ENCODE results near the gene BUB1B. TPM values are rescaled to one million over a fixed set of nuclear protein-coding genes. Genes with fewer than 3 reads are reported as not detected.
"Not testable (repeated sequence)": the region's sequence is repeated elsewhere in the genome, so short reads cannot be mapped to it uniquely, and the experiment has no call there.

BUB1B gene
- total and polyA plus RNA-seq, 9 donors, result 10.8 to 20.7 (median 13.5) TPM

- H3K9me3 ChIP-seq (replicated peaks; ENCODE audit: control insufficient read depth, low read depth, low read length), result no peaks in the 10 kb centered on the region
- no peak overlapping the region for H3K27ac ChIP-seq (ENCODE audit: low read length)
- no peak for DNase-seq
- peaks cover 5% of the 10 kb centered on the region for H3K4me1 ChIP-seq (ENCODE audit: control insufficient read depth, insufficient read depth, low read length)
- H3K27me3 ChIP-seq (ENCODE audit: control insufficient read depth, insufficient read depth, low read length), result no peaks in the 10 kb centered on the region
- H3K36me3 ChIP-seq (ENCODE audit: control insufficient read depth, insufficient read depth, low read length), result no peaks in the 10 kb centered on the region
- 36% methylated on average over 4 of the region's 5 CpGs for WGBS (ENCODE audit: insufficient coverage)
- H3K4me3 ChIP-seq (ENCODE audit: low read length), result no peak overlapping the region
Observed at GRCh38 chr15:40155270-40155910, 5.5 kb upstream of the BUB1B start.

GRCh38 chr15:40157778-40158447 is 3.0 kb upstream of the BUB1B start:
- Histone ChIP-seq H3K9me3 (replicated peaks; ENCODE audit: control insufficient read depth, low read depth, low read length) (no peaks in the 10 kb centered on the region), H3K4me1 (ENCODE audit: control insufficient read depth, insufficient read depth, low read length) (peaks cover 9% of the 10 kb centered on the region), H3K36me3 (ENCODE audit: control insufficient read depth, insufficient read depth, low read length) (no peaks in the 10 kb centered on the region), H3K4me3 (ENCODE audit: low read length) (no peak overlapping the region), H3K27me3 (ENCODE audit: control insufficient read depth, insufficient read depth, low read length) (no peaks in the 10 kb centered on the region), H3K27ac (ENCODE audit: low read length) (no peak overlapping the region)
- DNase-seq, result no peak
- 70% methylated on average over 6 of the region's 7 CpGs for whole genome bisulfite sequencing (ENCODE audit: insufficient coverage)

GRCh38 chr15:40160021-40160420 is 848 bp upstream of the BUB1B start:
- H3K27me3 ChIP-seq (ENCODE audit: control insufficient read depth, insufficient read depth, low read length), result no peaks in the 10 kb centered on the region
- H3K9me3 ChIP-seq (replicated peaks; ENCODE audit: control insufficient read depth, low read depth, low read length), result no peaks in the 10 kb centered on the region
- peaks cover 9% of the 10 kb centered on the region for H3K4me1 ChIP-seq (ENCODE audit: control insufficient read depth, insufficient read depth, low read length)
- no peak for DNase-seq
- no peak overlapping the region for H3K27ac ChIP-seq (ENCODE audit: low read length)
- no peak overlapping the region for H3K4me3 ChIP-seq (ENCODE audit: low read length)
- peaks cover 1% of the 10 kb centered on the region for H3K36me3 ChIP-seq (ENCODE audit: control insufficient read depth, insufficient read depth, low read length)
- WGBS (ENCODE audit: insufficient coverage), result 83% methylated on average over 1 of the region's 3 CpGs

GRCh38 chr15:40161693-40162391 is 973 bp downstream of the BUB1B start:
- peak overlapping the region; percentile 64 for H3K4me3 ChIP-seq (ENCODE audit: low read length)
- H3K9me3 ChIP-seq (replicated peaks; ENCODE audit: control insufficient read depth, low read depth, low read length), result no peaks in the 10 kb centered on the region
- WGBS (ENCODE audit: insufficient coverage), result no CpG with 5 or more reads among the region's 2 CpGs
- no peak overlapping the region for H3K27ac ChIP-seq (ENCODE audit: low read length)
- H3K4me1 ChIP-seq (ENCODE audit: control insufficient read depth, insufficient read depth, low read length), result peaks cover 9% of the 10 kb centered on the region
- no peaks in the 10 kb centered on the region for H3K27me3 ChIP-seq (ENCODE audit: control insufficient read depth, insufficient read depth, low read length)
- no peak for DNase-seq
- peaks cover 2% of the 10 kb centered on the region for H3K36me3 ChIP-seq (ENCODE audit: control insufficient read depth, insufficient read depth, low read length)

GRCh38 chr15:40162552-40162951 is 1.7 kb downstream of the BUB1B start:
- Histone ChIP-seq H3K27me3 (ENCODE audit: control insufficient read depth, insufficient read depth, low read length) (no peaks in the 10 kb centered on the region), H3K4me3 (ENCODE audit: low read length) (peak overlapping the region; percentile 64), H3K27ac (ENCODE audit: low read length) (no peak overlapping the region), H3K9me3 (replicated peaks; ENCODE audit: control insufficient read depth, low read depth, low read length) (no peaks in the 10 kb centered on the region), H3K36me3 (ENCODE audit: control insufficient read depth, insufficient read depth, low read length) (peaks cover 2% of the 10 kb centered on the region), H3K4me1 (ENCODE audit: control insufficient read depth, insufficient read depth, low read length) (peaks cover 9% of the 10 kb centered on the region)
- no peak for DNase-seq
- no CpG with 5 or more reads among the region's 2 CpGs for WGBS (ENCODE audit: insufficient coverage)

- no peak for DNase-seq
- peaks cover 2% of the 10 kb centered on the region for H3K36me3 ChIP-seq (ENCODE audit: control insufficient read depth, insufficient read depth, low read length)
- H3K4me3 ChIP-seq (ENCODE audit: low read length), result no peak overlapping the region
- H3K27ac ChIP-seq (ENCODE audit: low read length), result no peak overlapping the region
- H3K27me3 ChIP-seq (ENCODE audit: control insufficient read depth, insufficient read depth, low read length), result no peaks in the 10 kb centered on the region
- WGBS (ENCODE audit: insufficient coverage), result no CpG with 5 or more reads among the region's 12 CpGs
- H3K9me3 ChIP-seq (replicated peaks; ENCODE audit: control insufficient read depth, low read depth, low read length), result no peaks in the 10 kb centered on the region
- H3K4me1 ChIP-seq (ENCODE audit: control insufficient read depth, insufficient read depth, low read length), result peaks cover 9% of the 10 kb centered on the region
Observed at GRCh38 chr15:40163657-40164416, 3.0 kb downstream of the BUB1B start.

- H3K27ac ChIP-seq (ENCODE audit: low read length); H3K36me3 ChIP-seq (ENCODE audit: control insufficient read depth, insufficient read depth, low read length); DNase-seq; H3K9me3 ChIP-seq (replicated peaks; ENCODE audit: control insufficient read depth, low read depth, low read length); H3K27me3 ChIP-seq (ENCODE audit: control insufficient read depth, insufficient read depth, low read length); H3K4me3 ChIP-seq (ENCODE audit: low read length); H3K4me1 ChIP-seq (ENCODE audit: control insufficient read depth, insufficient read depth, low read length): not testable (repeated sequence)
- 94% methylated on average over 3 of the region's 10 CpGs for WGBS (ENCODE audit: insufficient coverage)
Observed at GRCh38 chr15:40167374-40167773, 6.5 kb downstream of the BUB1B start.

- no peaks in the 10 kb centered on the region for H3K9me3 ChIP-seq (replicated peaks; ENCODE audit: control insufficient read depth, low read depth, low read length)
- WGBS (ENCODE audit: insufficient coverage), result no CpG with 5 or more reads among the region's 3 CpGs
- no peaks in the 10 kb centered on the region for H3K4me1 ChIP-seq (ENCODE audit: control insufficient read depth, insufficient read depth, low read length)
- H3K36me3 ChIP-seq (ENCODE audit: control insufficient read depth, insufficient read depth, low read length), result peaks cover 6% of the 10 kb centered on the region
- no peak for DNase-seq
- no peak overlapping the region for H3K4me3 ChIP-seq (ENCODE audit: low read length)
- H3K27ac ChIP-seq (ENCODE audit: low read length), result no peak overlapping the region
- no peaks in the 10 kb centered on the region for H3K27me3 ChIP-seq (ENCODE audit: control insufficient read depth, insufficient read depth, low read length)
Observed at GRCh38 chr15:40175160-40175559, 14.3 kb downstream of the BUB1B start.

- H3K27ac ChIP-seq (ENCODE audit: low read length), result no peak overlapping the region
- H3K9me3 ChIP-seq (replicated peaks; ENCODE audit: control insufficient read depth, low read depth, low read length), result no peaks in the 10 kb centered on the region
- DNase-seq, result no peak
- peaks cover 12% of the 10 kb centered on the region for H3K36me3 ChIP-seq (ENCODE audit: control insufficient read depth, insufficient read depth, low read length)
- H3K4me3 ChIP-seq (ENCODE audit: low read length), result no peak overlapping the region
- H3K27me3 ChIP-seq (ENCODE audit: control insufficient read depth, insufficient read depth, low read length), result no peaks in the 10 kb centered on the region
- no peaks in the 10 kb centered on the region for H3K4me1 ChIP-seq (ENCODE audit: control insufficient read depth, insufficient read depth, low read length)
- no CpG with 5 or more reads among the region's 1 CpG for WGBS (ENCODE audit: insufficient coverage)
Observed at GRCh38 chr15:40182358-40183029, 21.6 kb downstream of the BUB1B start.
